GM19372 (cell line): ENCODE data around the gene NID2.

ENCODE experiments used
- ATAC-seq: cut with Tn5 transposase; IDR thresholded peaks from one replicate; pipeline ENCODE4 v1.9.1; 2021; ENCODE audit warnings: mild to moderate bottlenecking, low read depth, moderate library complexity; ENCODE audit not compliant: unreplicated experiment

NID2 gene

DNA sequence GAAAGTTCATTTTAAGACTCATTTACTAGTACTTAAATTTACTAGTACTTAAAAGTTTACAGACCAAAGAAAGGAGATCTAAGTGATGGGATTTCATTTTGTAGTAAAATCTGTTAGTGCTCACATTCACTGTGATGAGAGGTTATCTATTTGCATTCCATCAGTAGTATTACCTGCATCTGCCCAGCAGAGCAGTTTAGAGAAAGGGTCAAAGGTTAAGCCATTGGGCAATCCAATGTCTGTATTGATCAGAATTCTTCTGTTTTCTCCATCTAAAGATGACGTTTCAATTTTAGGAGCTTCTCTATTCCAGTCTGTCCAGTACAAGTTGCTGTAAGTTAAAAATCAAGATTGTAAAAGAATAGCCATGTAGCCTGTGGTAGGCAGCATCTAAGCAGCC is 61.2 kb downstream of the NID2 start:
- ATAC-seq, result no peak

DNA sequence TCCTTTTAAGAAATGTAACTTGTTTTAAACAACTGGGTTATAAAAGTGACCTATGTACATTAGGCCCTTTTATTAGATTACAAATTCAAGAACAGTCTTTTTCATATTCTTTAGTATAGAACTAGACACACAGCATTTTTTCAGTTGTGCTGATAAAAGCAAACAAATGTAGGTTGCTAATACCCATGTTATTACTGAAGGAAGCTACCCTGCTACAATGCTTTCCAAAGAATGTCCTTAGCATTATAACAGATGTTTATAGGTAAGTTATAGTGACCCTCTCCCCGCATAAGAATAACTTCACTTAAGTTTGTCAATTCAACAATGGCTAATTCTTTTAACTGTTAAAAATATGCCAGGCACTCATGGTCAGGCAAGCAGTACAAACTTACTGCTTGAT is 61.6 kb downstream of the NID2 start:
- no peak for ATAC-seq

DNA sequence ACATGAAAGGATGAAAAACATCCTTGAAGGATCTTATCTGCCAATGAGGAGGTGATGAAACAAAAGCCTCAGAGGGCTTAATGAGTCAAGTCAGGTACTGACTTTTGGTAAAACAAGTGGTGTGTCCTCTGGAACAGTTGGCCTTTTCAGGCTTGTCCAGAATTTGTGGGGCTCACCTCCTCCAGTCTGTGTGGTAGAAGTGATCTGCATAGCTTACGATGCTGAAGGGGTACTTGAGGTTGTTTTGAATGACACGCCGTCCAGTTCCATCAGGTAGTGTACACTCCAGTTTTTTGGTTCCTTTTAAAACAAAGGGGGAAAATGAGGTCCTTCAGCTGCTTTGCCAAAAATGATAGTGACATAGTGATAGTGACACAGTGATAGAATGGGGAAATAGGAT is 62.5 kb downstream of the NID2 start:
- ATAC-seq, result no peak

DNA sequence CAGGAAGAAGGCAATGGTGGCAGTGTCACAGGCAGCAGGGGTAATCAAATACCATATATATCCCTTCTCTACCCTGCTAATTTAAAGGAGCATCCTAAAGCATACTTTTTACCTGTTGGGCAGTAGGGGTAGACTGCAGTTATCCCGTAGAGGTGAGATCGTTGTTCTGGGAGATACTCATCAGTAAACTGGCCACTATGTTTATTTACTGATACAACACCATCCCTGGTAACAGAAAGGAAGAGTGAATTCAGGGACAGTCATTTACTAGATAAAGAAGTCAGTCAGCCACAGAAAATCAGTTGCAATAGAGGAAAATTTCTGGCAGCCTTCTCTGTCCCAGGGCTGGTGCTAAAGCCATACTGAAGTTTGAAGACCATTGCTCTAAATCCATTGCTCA is 63.2 kb downstream of the NID2 start:
- ATAC-seq, result no peak

DNA sequence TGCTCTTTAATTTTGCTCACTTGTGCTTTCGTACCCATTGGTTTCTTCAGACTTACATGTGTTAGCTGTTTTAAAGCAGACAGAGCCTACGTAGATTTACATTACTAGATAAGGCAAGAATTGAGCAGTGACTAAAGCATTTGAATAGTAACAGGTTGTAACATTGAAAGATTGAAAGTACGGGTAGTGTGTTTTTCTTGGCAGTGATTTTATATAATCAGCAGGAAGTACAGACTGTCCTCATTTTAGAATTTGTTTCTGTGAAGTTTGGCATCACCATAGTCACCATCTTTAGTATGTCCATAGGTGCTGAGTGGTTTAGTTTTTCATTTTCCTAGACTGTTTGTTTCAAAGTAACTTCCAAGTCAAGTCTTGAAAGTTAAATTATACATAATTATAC is 65.5 kb downstream of the NID2 start:
- no peak for ATAC-seq

DNA sequence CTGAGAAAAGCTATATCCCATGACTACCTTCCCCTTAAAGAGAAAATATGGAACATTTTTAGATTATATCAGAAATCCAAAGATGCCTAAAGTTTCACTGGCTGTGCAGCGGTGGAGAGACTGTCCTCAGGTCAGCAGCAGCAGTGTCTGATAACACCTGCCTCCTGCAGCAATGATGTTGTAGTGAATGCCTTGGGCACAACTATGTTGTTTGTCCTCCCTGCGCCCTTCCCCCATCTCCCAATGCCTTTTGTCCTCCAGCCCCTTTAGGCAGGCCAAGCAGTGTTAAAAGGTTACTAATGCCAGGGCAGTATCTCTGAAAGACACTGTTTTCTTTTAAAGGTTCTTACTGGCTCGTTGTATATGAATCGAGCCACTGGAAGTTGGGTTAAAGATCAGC is 66.3 kb downstream of the NID2 start:
- no peak for ATAC-seq

DNA sequence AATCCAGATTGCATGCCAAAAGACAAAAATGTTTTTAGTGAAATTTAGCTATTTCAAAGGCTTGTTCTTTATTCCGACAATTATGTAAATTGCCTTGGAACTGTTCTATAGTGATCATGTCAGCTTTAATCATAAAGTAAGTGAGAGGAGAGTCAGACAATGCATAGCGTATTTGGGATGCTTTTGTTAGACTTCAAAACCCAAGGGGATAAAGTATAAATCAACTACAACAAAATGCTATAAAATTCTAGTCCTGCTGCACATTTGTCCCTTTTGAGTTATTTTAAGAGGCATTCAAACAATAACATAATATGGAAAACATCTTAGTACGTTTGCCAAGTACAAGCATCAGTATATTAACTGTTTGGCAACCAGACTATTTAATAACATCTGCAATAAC is 68.2 kb downstream of the NID2 start:
- ATAC-seq, result no peak

DNA sequence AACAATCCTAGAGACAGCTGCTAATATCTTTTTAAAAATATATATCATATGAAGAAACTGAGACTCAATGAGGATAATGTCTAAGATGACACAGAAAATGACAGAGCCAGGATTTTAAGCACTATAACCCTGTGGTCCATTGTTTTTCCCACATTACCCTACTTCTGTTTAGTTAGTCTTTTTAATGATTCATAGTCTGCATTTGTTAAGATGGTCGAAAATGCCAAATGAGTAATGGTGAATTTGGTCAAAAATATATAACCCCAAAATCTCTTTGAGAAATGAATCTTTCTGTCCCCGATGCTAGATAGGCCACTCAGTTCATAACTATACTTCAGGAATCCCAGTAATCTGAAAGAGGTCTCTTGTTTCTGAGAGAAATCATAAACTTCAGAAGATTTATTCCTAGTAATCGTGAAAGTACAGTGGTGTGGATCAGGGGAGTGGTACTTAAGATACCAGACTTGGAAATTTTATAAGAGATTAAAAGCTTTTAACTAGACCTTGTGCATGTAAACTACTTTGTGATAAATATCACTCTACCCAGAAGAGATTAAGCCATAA is 68.8 kb downstream of the NID2 start:
- no peak for ATAC-seq

DNA sequence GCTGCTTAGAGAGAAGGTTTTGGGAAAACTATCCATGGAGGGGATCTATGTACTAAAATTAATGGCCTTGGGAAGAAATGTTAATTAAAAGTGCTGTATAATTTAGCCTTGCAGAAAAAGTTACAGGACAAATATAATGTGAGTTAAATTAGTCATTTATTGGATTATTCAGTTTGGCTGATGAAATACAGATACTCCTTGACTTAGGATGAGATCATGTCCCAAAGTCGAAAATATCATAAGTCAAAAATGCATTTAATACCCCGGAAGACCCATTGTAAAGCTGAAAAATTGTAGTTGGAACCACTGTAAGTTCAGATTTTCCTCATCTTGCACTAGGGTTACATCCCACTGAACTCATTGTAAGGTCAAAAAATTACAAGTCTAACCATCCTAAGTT is 69.8 kb downstream of the NID2 start:
- ATAC-seq, result no peak

DNA sequence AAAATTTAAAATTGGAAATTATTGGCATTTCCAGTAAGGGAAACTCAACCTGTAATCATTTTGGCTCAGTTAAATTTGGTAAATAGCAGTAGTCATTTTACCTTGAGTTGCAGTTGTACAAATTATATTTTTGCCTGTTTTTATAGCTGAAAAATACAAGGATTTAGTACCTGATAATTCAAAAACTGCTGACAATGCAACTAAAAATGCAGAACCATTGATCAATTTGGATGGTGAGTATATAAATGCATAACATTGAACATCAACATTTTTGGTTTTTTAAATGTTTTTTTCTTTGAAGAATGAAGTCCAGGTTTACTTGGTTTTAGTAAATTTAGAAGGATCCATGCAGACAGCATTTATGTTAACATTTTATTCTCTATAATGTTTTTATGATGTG is 70.5 kb downstream of the NID2 start:
- ATAC-seq, result no peak

DNA sequence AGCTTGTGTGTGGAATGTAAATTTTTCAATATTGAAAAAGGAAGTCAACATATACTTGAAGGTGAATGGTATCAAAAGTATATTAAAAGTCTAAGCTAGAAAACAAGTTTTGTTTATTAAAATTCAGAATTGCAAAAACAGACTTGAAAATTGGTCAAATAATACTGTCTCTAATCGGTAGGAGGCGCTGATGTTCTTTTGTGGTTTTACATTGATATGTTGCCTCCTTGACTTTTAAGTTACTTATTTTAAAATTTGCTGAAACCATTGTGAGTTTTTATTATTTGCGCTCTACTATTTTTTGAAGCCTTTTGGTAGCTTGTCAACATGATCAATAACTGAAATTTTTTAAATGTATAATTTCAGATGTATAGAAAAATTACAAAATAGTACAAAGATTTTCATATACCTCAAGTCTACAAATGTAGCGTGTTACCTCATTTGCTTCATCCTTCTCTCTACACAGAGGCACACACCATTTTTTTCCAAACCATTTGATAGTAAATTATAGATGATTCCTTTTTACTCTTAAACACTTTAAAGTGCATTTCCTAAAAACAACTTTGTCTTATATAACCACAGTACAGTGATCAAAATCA is 72.6 kb downstream of the NID2 start:
- no peak for ATAC-seq

GRCh38 chr14:51993285-51993920 is 75.5 kb downstream of the NID2 start:
- ATAC-seq, result no peak

DNA sequence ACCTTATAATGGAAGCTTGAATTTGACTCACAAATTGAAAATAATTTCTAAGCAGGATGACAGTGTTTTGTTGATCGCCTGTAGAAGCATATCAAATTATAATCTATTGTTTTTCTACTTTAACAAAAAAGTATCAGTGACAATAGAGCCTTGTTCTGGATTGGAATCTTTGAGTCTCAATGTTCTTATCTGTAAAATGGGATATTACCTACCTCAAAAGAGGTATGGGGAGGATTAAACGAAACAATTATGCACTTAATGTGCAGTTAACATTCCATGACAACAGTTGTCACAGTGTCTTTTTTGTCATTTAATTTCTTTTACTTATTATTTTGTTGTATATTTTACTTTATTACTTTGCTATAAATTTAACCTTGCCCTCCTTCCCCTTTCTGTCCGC is 78.4 kb downstream of the NID2 start:
- ATAC-seq, result no peak

GRCh38 chr14:51989293-51990234 is 79.3 kb downstream of the NID2 start, which contains the start of gene RTRAF:
Gene RTRAF (plus strand): TSS chr14:51989546. CDS start chr14:51989640, 94 bp downstream.
- ATAC-seq, result peak; percentile 95

DNA sequence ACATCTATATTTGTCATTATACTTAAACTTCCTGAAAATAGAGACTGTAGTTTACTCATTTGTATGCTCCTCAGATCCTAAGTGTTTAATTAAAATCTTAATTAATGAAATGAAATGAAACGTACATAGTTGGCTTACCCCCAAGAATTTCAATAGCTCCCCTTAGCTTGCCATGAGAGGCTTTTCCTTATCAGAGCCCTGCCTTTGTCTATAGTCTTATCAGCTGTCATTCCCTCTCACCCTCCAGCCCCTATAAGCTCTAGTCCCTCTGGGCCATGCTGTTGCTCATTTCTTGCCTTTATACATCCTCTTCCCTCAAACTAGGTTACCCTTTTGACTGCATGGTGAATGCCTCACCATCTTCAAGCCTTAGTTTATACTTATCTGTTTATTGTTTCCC is 80.6 kb downstream of the NID2 start:
- ATAC-seq, result no peak

DNA sequence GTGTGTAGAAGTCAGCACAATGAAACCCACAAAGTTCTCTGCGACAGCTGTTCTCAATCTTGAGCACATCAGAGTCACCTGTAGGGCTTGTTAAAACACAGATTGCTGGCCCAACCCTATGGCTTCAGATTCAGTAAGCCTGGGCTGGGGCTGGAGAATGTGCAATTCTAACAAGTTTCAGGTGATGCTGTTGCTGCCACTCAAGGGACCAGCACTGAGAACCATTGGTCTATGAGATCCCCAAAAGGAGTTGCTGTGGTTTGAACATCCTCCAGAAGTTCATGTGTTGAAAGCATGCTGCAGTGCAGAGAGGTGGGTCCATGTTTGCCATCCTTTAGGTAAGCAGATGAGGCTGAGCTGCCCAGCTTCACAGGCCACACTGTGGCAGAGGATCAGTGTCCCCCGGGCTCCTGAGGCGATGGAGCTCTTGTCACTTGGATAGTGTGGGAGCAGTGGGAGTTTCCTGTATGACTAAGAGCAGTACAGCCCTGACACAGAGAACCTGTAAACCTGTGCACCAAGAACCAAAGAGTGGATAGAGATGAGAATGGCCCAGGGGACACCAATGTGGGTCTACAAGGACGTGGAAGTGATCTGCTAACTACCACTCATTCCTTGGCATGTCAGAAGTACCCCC is 87.5 kb downstream of the NID2 start:
- no peak for ATAC-seq

- peak; percentile 78 for ATAC-seq
Observed at GRCh38 chr14:51979088-51979709, 89.7 kb downstream of the NID2 start.

DNA sequence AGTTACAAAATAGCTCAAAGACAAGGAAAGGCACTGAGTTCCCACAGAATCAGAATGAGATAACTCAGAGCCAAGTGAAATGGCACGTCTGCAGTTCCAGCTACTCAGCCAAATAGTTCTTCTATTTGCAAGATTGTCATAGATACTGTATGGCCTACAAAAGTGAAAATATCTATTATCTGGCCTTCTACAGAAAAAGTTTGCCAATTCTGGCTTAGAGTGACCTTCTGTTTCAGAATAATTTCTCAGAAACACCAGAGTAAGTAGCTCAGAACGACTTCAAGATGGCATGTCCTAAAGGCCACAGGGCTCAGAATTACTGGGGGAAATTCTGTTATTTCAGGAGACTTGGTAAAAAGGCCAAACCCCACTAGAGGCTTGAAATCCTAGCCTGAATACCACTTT is 90.2 kb downstream of the NID2 start:
- ATAC-seq, result no peak

DNA sequence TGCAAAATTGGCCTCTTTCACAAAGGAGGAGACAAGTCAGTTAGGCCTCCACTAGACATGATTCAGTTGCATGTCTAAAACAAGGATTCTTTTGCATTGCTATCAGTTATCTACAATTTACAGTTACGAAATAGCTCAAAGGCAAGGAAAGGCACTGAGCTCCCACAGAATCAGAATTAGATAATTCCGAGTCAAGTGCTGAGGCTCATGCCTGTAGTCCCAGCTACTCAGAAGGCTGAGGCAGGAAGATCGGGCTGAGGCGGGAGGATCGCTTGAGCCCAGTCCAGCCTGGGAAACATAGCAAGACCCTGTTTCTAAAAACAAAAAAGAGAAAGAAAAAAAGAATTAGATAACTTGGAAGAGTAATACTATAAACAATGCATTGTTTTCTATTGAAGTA is 91.8 kb downstream of the NID2 start:
- no peak for ATAC-seq

DNA sequence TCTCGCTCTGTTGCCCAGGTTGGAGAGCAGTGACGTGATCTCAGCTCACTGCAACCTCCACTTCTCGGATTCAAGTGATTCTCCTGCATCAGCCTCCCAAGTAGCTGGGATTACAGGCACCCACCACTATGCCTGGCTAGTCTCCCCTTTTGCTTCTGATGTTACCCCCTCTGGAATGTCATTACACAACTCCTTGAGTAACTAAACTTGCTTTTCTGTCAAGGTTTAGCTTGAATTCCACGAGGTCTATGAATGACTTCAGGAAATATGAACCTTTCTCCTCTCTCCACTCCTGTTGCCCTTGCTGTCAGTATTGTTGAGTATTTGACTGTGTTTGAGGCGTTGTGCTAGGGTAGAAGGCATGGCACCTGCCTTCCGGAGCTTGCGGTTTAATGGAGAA is 96.3 kb downstream of the NID2 start:
- ATAC-seq, result no peak
